Tibial nerve (tissue), 3 donors: Measurements from ENCODE around the gene SPON1.

ENCODE experiments used
- CTCF ChIP-seq, 5 experiments: fragments of 200-600 bp in 3 of 5; fragments of 450-650 bp in 2 of 5; sonication (generic) in 3 of 5; IDR thresholded peaks; one replicate each; pipeline ENCODE4 v1.5.1; 2016 to 2019; ENCODE audit warnings: antibody characterized with exemption in 5 of 5, mild to moderate bottlenecking in 3 of 5, moderate library complexity in 2 of 5
- POLR2A ChIP-seq, 2 donors: fragments of 450-650 bp; IDR thresholded peaks; one replicate each; pipeline ENCODE4 v1.6.1; 2017; ENCODE audit warnings: antibody characterized with exemption in 2 of 2, mild to moderate bottlenecking in 2 of 2, moderate library complexity in 2 of 2

- TF ChIP-seq CTCF (IDR thresholded peaks at IDR 0.05) (no peak), POLR2A (IDR thresholded peaks at IDR 0.05) (no peak)
Observed at GRCh38 chr11:14036469-14036868, 73.9 kb downstream of the SPON1 start.
